ENCODE measurements around the gene SLC22A23. TPM values are rescaled to one million over a fixed set of nuclear protein-coding genes. Genes with fewer than 3 reads are reported as not detected.

SLC22A23 gene
- total and polyA plus RNA-seq, 2 of the 4 experiments (the other 2 are of a cell fraction) = 0.72 to 1.6 TPM

DNA sequence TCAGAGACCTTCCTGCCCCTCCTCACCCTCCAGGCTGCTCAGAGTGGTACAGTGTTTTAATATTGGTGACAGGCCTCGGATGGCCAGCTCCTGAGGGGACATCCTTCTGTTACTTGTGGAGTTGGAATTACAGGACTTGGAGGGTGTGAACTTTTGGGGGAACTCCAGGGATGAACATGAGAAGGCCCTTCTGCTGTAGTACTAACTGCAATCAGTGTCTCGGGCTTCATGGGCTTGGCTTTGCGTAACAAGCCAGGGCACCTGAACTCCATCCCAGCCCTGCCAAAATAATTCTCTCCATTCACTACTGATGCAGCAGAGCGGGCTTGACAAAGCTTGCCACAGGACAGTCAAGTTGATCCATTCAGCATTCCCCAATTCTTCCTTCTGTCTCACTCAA lies 28.6 kb downstream of the SLC22A23 start:
- Histone ChIP-seq H2AK9ac (replicated peaks; ENCODE audit: low read depth, low read length, poor library complexity) (no peak overlapping the region), H3K27ac (ENCODE audit: insufficient read depth, low read length) (no peak overlapping the region), H3K4me1 (ENCODE audit: control insufficient read depth, insufficient read depth, low read length) (no peaks in the 10 kb centered on the region), H3K56ac (ENCODE audit: extremely low read depth, insufficient read depth, low read length) (no peak overlapping the region), H3K79me1 (ENCODE audit: low read depth in 1 of 2, low read length in 2 of 2) (no peaks in the 10 kb centered on the region), H2AFZ (replicated peaks; ENCODE audit: low read length, poor library complexity) (no peak overlapping the region), H3K9me1 (ENCODE audit: insufficient read depth, low read length) (no peaks in the 10 kb centered on the region), H3K4me3 (ENCODE audit: insufficient read depth, low read depth, low read length) (no peak overlapping the region), H3K4me2 (ENCODE audit: low read depth, low read length) (no peak overlapping the region), H3K9me3 (ENCODE audit: control insufficient read depth, insufficient read depth, low read length) (no peaks in the 10 kb centered on the region), H4K5ac (ENCODE audit: low read depth, low read length) (no peak overlapping the region), H4K20me1 (ENCODE audit: insufficient read depth, low read length) (no peaks in the 10 kb centered on the region), H3K4ac (ENCODE audit: low read depth, low read length) (no peak overlapping the region), H2BK15ac (ENCODE audit: low read depth, low read length) (no peak overlapping the region), H4K91ac (ENCODE audit: insufficient read depth, low read depth, low read length) (no peak overlapping the region), H2BK120ac (ENCODE audit: low read depth, low read length) (no peak overlapping the region), H3K23ac (ENCODE audit: low read depth, low read length) (no peak overlapping the region), H3K36me3 (ENCODE audit: control insufficient read depth, insufficient read depth, low read length) (no peaks in the 10 kb centered on the region), H3K14ac (replicated peaks; ENCODE audit: low read depth, low read length) (no peak overlapping the region), H3K9ac (ENCODE audit: low read depth, low read length) (no peak overlapping the region), H2BK20ac (ENCODE audit: low read depth, low read length) (no peak overlapping the region), H3K18ac (ENCODE audit: low read depth, low read length) (no peak overlapping the region), H3K27me3 (ENCODE audit: control insufficient read depth, insufficient read depth, low read length) (peaks cover 44% of the 10 kb centered on the region), H2BK5ac (ENCODE audit: low read depth, low read length, poor library complexity, severe bottlenecking) (no peak overlapping the region), H2AK5ac (ENCODE audit: low read depth, low read length) (no peak overlapping the region), H4K8ac (ENCODE audit: low read depth in 2 of 2, low read length in 2 of 2) (no peak overlapping the region)
- 100% methylated on average over 2 of the region's 4 CpGs; no CpG with 5 or more reads in 1 of the 2 experiments for WGBS, 2 experiments (ENCODE audit: extremely low coverage in 2 of 2, insufficient read length in 1 of 2)
- ChIA-PET POLR2A (ENCODE audit: unreplicated experiment) (no interaction called here), CTCF (interaction anchor here (1.1 kb wide), 1 partner anchor 45 kb away, joined by 3 read pairs; no protein-coding TSS in a partner anchor)
- TF ChIP-seq POLR2A (IDR thresholded peaks at IDR 0.05; ENCODE audit: low read depth, low read length) (no peak), CHD1 (IDR thresholded peaks at IDR 0.05; ENCODE audit: low read depth, low read length) (no peak), FOS (IDR thresholded peaks at IDR 0.05; ENCODE audit: low read depth, low read length) (no peak), MAFK (IDR thresholded peaks at IDR 0.05; ENCODE audit: low read depth, low read length) (no peak), RFX5 (IDR thresholded peaks at IDR 0.05; ENCODE audit: low read depth, low read length) (no peak), BHLHE40 (IDR thresholded peaks at IDR 0.05; ENCODE audit: low read depth, low read length) (no peak), SMC3 (IDR thresholded peaks at IDR 0.05; ENCODE audit: low read depth, low read length) (no peak), MXI1 (IDR thresholded peaks at IDR 0.05; ENCODE audit: borderline replicate concordance, low read depth, low read length) (no peak), CEBPB (IDR thresholded peaks at IDR 0.05; ENCODE audit: low read depth, low read length) (no peak), RAD21 (IDR thresholded peaks at IDR 0.05; ENCODE audit: low read length) (no peak), MAZ (IDR thresholded peaks at IDR 0.05; ENCODE audit: borderline replicate concordance, low read depth, low read length) (no peak), RCOR1 (IDR thresholded peaks at IDR 0.05; ENCODE audit: insufficient replicate concordance, low read length) (no peak), NFE2L2 (IDR thresholded peaks at IDR 0.05; ENCODE audit: low read depth, low read length) (no peak)
- TF ChIP-seq, protein P1, sequence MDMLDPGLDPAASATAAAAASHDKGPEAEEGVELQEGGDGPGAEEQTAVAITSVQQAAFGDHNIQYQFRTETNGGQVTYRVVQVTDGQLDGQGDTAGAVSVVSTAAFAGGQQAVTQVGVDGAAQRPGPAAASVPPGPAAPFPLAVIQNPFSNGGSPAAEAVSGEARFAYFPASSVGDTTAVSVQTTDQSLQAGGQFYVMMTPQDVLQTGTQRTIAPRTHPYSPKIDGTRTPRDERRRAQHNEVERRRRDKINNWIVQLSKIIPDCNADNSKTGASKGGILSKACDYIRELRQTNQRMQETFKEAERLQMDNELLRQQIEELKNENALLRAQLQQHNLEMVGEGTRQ (IDR thresholded peaks at IDR 0.05; ENCODE audit: low read depth, low read length) = no peak
- TF ChIP-seq, protein P2, sequence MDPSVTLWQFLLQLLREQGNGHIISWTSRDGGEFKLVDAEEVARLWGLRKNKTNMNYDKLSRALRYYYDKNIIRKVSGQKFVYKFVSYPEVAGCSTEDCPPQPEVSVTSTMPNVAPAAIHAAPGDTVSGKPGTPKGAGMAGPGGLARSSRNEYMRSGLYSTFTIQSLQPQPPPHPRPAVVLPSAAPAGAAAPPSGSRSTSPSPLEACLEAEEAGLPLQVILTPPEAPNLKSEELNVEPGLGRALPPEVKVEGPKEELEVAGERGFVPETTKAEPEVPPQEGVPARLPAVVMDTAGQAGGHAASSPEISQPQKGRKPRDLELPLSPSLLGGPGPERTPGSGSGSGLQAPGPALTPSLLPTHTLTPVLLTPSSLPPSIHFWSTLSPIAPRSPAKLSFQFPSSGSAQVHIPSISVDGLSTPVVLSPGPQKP (IDR thresholded peaks at IDR 0.05; ENCODE audit: borderline replicate concordance, low read depth, low read length) = no peak
- TF ChIP-seq, protein P3, sequence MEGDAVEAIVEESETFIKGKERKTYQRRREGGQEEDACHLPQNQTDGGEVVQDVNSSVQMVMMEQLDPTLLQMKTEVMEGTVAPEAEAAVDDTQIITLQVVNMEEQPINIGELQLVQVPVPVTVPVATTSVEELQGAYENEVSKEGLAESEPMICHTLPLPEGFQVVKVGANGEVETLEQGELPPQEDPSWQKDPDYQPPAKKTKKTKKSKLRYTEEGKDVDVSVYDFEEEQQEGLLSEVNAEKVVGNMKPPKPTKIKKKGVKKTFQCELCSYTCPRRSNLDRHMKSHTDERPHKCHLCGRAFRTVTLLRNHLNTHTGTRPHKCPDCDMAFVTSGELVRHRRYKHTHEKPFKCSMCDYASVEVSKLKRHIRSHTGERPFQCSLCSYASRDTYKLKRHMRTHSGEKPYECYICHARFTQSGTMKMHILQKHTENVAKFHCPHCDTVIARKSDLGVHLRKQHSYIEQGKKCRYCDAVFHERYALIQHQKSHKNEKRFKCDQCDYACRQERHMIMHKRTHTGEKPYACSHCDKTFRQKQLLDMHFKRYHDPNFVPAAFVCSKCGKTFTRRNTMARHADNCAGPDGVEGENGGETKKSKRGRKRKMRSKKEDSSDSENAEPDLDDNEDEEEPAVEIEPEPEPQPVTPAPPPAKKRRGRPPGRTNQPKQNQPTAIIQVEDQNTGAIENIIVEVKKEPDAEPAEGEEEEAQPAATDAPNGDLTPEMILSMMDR (conservative IDR thresholded peaks at IDR 0.05; ENCODE audit: low read depth, low read length) = no peak
- ATAC-seq (ENCODE audit: low read depth) (no peak), DNase-seq (no peak)
- dilution Hi-C loops (cut with HindIII; ENCODE audit: low sequenced_read_pairs, unreplicated experiment) (no loop called here), intact Hi-C loops (cut with micrococcal nuclease) (no loop called here), in situ Hi-C loops (cut with MboI; ENCODE audit: low sequenced_read_pairs) (no loop called here)
- BruUV-seq (replicated peaks) = no TSS peak
